ENCODE results near the gene DHX8.
A peak's percentile ranks its signal among the peaks of the same experiment; 100 is the strongest.

DHX8 gene

DNA sequence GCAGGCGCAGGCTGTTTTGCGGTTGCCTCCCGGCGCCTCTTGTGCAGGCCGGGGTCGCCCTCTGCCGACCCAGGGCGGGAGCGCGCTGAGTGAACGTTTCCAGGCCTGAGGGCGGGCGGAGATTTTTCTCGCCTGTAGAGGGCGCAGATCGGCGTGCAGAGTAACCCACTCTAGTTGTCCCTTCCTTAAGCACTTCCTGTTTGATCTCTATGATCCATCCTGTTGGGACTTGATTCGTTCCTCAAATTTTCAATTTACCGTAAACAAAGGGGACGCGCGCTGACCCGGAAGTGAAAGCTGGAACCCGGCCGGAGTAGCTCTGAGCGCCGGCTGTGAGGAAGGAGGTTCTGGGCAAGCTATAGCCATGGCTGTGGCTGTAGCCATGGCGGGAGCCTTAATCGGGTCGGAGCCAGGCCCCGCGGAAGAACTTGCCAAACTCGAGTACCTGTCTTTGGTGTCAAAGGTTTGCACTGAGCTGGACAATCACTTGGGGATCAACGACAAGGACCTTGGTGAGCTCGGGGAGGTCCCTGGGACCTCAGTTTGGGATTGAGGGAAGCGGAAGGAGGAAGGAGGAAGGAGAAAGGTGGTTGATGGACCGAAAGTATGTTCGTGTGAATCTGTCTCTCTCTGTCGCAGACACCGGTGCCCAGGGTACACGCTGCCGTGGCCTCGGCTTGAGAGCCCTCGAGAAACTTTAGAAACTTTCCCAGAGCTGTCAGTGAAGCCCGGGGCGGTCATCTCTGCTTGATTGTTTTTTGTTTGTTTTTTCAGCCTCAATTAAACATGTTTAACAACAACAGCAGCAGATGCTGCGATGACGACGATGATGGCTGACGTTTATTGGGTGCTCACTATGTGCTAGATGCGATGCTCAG, at the start of gene DHX8:
DHX8 (plus strand) TSS at position 302 of the 878 bp plus-strand sequence; CDS start at position 365, 63 bp downstream.
- DNase-seq (ENCODE audit: low spot score): peak; percentile 94
- TF ChIP-seq, protein P1, sequence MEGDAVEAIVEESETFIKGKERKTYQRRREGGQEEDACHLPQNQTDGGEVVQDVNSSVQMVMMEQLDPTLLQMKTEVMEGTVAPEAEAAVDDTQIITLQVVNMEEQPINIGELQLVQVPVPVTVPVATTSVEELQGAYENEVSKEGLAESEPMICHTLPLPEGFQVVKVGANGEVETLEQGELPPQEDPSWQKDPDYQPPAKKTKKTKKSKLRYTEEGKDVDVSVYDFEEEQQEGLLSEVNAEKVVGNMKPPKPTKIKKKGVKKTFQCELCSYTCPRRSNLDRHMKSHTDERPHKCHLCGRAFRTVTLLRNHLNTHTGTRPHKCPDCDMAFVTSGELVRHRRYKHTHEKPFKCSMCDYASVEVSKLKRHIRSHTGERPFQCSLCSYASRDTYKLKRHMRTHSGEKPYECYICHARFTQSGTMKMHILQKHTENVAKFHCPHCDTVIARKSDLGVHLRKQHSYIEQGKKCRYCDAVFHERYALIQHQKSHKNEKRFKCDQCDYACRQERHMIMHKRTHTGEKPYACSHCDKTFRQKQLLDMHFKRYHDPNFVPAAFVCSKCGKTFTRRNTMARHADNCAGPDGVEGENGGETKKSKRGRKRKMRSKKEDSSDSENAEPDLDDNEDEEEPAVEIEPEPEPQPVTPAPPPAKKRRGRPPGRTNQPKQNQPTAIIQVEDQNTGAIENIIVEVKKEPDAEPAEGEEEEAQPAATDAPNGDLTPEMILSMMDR (IDR thresholded peaks at IDR 0.05; ENCODE audit: borderline replicate concordance, control extremely low read depth, extremely low read depth, insufficient read depth, missing control alignments): peak; percentile 100
- in situ Hi-C loops (cut with MboI; ENCODE audit: low sequenced_read_pairs, unreplicated experiment): loop anchor here (10.0 kb wide), 1 partner anchor 89 kb away; the partner anchor contains the start of gene ARL4D

DNA sequence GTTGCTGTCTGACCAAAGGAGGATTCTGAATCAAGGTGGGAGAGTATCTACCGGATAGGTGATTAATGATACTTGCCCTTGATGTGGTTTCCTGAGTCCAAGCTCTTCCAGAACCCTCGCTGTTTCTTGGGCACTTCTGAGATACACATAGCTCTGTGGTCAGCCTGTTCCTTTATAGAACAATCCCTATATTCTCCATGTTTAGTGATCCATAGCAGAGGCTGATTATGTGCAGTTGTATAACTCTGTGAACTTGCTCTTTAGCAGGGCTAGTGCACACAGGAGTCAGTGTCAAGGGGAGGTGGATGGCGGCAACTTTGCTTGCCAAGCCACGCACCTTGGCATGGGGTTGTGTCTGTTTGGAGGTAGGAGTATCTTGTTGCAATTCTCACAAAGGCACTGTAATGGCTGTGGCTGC, 48.9 kb upstream of the DHX8 start:
- in situ Hi-C loops (cut with MboI; ENCODE audit: low sequenced_read_pairs, unreplicated experiment): no loop called here
- TF ChIP-seq, protein P1 (IDR thresholded peaks at IDR 0.05; ENCODE audit: borderline replicate concordance, control extremely low read depth, extremely low read depth, insufficient read depth, missing control alignments): no peak
- no peak for DNase-seq (ENCODE audit: low spot score)

DNA sequence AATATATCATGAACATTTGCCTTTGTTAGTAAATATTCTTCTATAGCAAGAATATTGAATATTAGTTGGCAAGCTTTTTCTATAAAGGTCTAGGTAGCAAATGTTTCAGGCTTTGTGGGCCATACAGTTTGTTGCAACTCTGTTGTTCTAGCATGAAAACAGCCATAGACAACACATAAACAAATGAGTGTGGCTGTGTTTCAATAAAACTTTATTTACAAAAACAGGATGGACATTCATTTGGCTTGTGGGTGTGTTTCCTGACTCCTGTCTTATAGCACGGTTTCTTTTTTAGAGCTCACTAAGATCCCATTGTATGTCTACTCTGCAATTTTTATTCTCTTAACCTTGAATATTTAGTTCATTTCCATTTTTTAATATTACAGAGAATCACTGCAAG, 46.0 kb upstream of the DHX8 start:
- in situ Hi-C loops (cut with MboI; ENCODE audit: low sequenced_read_pairs, unreplicated experiment): no loop called here
- no peak for DNase-seq (ENCODE audit: low spot score)
- TF ChIP-seq, protein P1 (IDR thresholded peaks at IDR 0.05; ENCODE audit: borderline replicate concordance, control extremely low read depth, extremely low read depth, insufficient read depth, missing control alignments): no peak

DNA sequence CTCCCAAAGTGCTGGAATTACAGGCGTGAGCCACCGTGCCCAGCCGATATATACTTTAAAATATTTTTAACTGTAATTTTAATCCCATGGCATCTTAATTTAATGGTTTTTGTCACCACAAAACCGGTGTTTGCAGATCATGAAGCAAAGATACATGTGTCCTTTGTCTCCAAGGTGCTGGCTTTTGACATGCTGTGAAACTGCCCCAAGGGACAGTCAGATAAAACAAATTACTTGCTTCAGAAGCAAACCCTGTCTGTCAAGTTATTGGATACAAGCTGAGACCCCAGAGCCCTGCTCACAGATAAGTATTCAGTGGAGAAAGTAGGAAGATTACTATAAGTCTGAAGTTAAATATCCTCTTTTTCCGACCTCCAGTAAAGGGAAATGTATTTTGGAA, 45.1 kb upstream of the DHX8 start:
- DNase-seq (ENCODE audit: low spot score): no peak
- in situ Hi-C loops (cut with MboI; ENCODE audit: low sequenced_read_pairs, unreplicated experiment): no loop called here
- TF ChIP-seq, protein P1 (IDR thresholded peaks at IDR 0.05; ENCODE audit: borderline replicate concordance, control extremely low read depth, extremely low read depth, insufficient read depth, missing control alignments): no peak

DNA sequence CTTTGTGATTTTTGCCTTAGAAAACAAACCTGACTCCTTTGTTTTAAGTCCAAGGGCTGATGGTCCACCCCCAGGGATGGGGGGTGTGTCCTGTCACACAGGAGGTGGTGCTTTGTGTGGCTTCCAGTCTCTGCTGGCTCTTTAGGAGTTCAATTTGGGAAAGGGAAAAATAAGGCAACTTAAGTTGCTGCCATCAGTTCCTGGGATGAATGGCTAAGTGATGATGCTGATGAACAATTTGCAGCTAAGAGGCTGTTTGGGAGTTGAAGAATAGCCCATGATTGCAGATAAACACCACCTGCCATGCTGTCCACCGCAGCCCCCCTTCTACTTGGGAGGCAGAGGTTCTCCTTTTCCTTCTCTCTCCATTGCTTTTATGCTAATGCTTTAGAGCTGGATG, 44.7 kb upstream of the DHX8 start:
- in situ Hi-C loops (cut with MboI; ENCODE audit: low sequenced_read_pairs, unreplicated experiment): no loop called here
- DNase-seq (ENCODE audit: low spot score): no peak
- TF ChIP-seq, protein P1 (IDR thresholded peaks at IDR 0.05; ENCODE audit: borderline replicate concordance, control extremely low read depth, extremely low read depth, insufficient read depth, missing control alignments): no peak

DNA sequence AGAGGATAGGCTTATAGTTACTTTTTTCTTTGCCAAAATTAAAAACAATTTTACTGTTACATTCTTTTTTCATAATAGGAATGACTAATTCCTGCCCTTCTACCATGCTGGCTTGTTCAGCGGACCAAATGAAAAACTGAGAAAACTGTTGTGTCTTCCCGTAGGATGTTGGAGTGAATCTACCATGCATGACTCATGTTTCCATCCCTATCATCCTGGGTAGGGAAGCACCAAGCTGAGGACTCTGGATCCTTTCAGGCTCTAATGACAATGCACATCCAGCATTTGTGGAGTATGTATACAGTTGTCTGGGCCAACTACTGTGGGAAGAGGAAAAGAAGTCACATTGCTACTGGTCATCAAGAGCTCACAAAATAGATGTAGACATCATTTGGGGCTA, 41.1 kb upstream of the DHX8 start:
- in situ Hi-C loops (cut with MboI; ENCODE audit: low sequenced_read_pairs, unreplicated experiment): no loop called here
- TF ChIP-seq, protein P1 (IDR thresholded peaks at IDR 0.05; ENCODE audit: borderline replicate concordance, control extremely low read depth, extremely low read depth, insufficient read depth, missing control alignments): no peak
- no peak for DNase-seq (ENCODE audit: low spot score)
